HepG2 (cell line): ENCODE measurements around the gene FBXL4. TPM values are rescaled to one million over a fixed set of nuclear protein-coding genes. Genes with fewer than 3 reads are reported as not detected.

Experiments
- ATAC-seq: fragments of 200-7000 bp; cut with Tn5 transposase; 3 replicates; pipeline ENCODE4 v1.9.1; 2020; ENCODE audit warnings: mild to moderate bottlenecking, moderate library complexity
- BruUV-seq: library from RNA; stranded (reverse); fragments of 400-500 nt; replicated peaks from 2 replicates; lab custom pipeline; 2021; lab: Mats Ljungman, UMichigan
- CTCF ChIA-PET: fragments of 300-600 bp; formaldehyde crosslinking; extraction: SDS; loops from one replicate; lab custom pipeline; 2021; ENCODE audit warnings: low total read pairs, inconsistent platforms, low intra/inter-chr PET ratio; lab: Yijun Ruan, JAX
- POLR2A ChIA-PET: fragments of 350-600 bp; sonication (Branson Sonifier 250); formaldehyde crosslinking; loops from one replicate; lab custom pipeline; 2020; ENCODE audit warnings: antibody characterized with exemption, inconsistent platforms; lab: Yijun Ruan, JAX
- DNase-seq: peaks from one replicate; pipeline ENCODE4 v3.0.0-alpha.2; 2015; ENCODE audit warnings: low spot score
- FAIRE-seq: peaks from 3 replicates; lab custom pipeline; 2011; peaks lifted over from hg19 to GRCh38; lab: Jason Lieb, UNC
- H2AFZ ChIP-seq: one replicate; pipeline ENCODE4 v1.6.1; 2011; ENCODE audit warnings: low read length, inconsistent platforms
- H3K27ac ChIP-seq: fragments of 300-600 bp; 3 replicates; pipeline ENCODE4 v1.8.0; 2011; ENCODE audit warnings: mixed run types, mild to moderate bottlenecking, mixed read lengths, low read length, inconsistent platforms; ENCODE audit not compliant: insufficient read depth; ENCODE audit errors: extremely low read length
- H3K27me3 ChIP-seq, 2 experiments: fragments of 200-600 bp in 1 of 2; 2 replicates in 1 of 2; 3 replicates in 1 of 2; pipeline versions ENCODE4 v1.6.0 to v1.8.0; 2011; ENCODE audit warnings: low read length in 2 of 2, mild to moderate bottlenecking in 2 of 2, moderate library complexity in 2 of 2, inconsistent platforms in 1 of 2; ENCODE audit not compliant: insufficient read depth in 2 of 2, control insufficient read depth in 1 of 2
- H3K36me3 ChIP-seq, 2 experiments: fragments of 200-600 bp in 1 of 2; replicated peaks in 1 of 2; 2 replicates in 1 of 2; 3 replicates in 1 of 2; pipeline versions ENCODE4 v1.5.1 to v1.8.0; 2011; ENCODE audit warnings: low read length in 2 of 2, inconsistent platforms in 1 of 2; ENCODE audit not compliant: insufficient read depth in 2 of 2, control insufficient read depth in 1 of 2
- H3K4me1 ChIP-seq: 2 replicates; pipeline ENCODE4 v1.5.1; 2012; ENCODE audit warnings: low read length, inconsistent platforms; ENCODE audit not compliant: insufficient read depth
- H3K4me2 ChIP-seq: 2 replicates; pipeline ENCODE4 v1.6.0; 2011; ENCODE audit warnings: low read depth, low read length, inconsistent platforms
- H3K4me3 ChIP-seq, 3 experiments: fragments of 200-600 bp in 1 of 3; sonication (generic), shearing (Covaris generic) in 1 of 3; replicated peaks in 1 of 3; 2 replicates each; pipeline ENCODE4 v1.5.1; 2011 to 2016; ENCODE audit warnings: low read length in 3 of 3, inconsistent platforms in 2 of 3, low read depth in 2 of 3, mild to moderate bottlenecking in 2 of 3, control low read depth in 1 of 3, mixed read lengths in 1 of 3; ENCODE audit not compliant: insufficient read depth in 1 of 3
- H3K79me2 ChIP-seq: one replicate; pipeline ENCODE4 v1.6.1; 2011; ENCODE audit warnings: low read length, inconsistent platforms; ENCODE audit not compliant: insufficient read depth
- H3K9ac ChIP-seq: 2 replicates; pipeline ENCODE4 v1.6.0; 2011; ENCODE audit warnings: mild to moderate bottlenecking, low read depth, low read length, inconsistent platforms; ENCODE audit not compliant: insufficient read depth
- H3K9me3 ChIP-seq: 2 replicates; pipeline ENCODE4 v1.5.1; 2012; ENCODE audit warnings: mild to moderate bottlenecking, low read length
- H4K20me1 ChIP-seq: 2 replicates; pipeline ENCODE4 v1.6.0; 2011; ENCODE audit warnings: inconsistent platforms, mild to moderate bottlenecking, low read length, moderate library complexity; ENCODE audit not compliant: insufficient read depth
- FOXP1 ChIP-seq, 2 experiments: fragments of 450-650 bp in 1 of 2; IDR thresholded peaks; 2 replicates each; pipeline ENCODE4 v1.6.1; 2017 to 2018; ENCODE audit warnings: antibody characterized with exemption in 1 of 2
- HNF1B ChIP-seq: sonication (generic); formaldehyde crosslinking; IDR thresholded peaks from 2 replicates; pipeline ENCODE4 v1.5.1; 2020; ENCODE audit warnings: mild to moderate bottlenecking, moderate library complexity, missing genetic modification reagents
- JUNB ChIP-seq: sonication (generic); formaldehyde crosslinking; IDR thresholded peaks from 2 replicates; pipeline ENCODE4 v1.8.0; 2022; ENCODE audit warnings: missing genetic modification reagents, mild to moderate bottlenecking, borderline replicate concordance
- MTF1 ChIP-seq: sonication (generic); formaldehyde crosslinking; IDR thresholded peaks from 2 replicates; pipeline ENCODE4 v1.5.0; 2020; ENCODE audit warnings: missing genetic modification reagents
- U2AF1 ChIP-seq: fragments of 200-400 bp; formaldehyde crosslinking; optimal IDR thresholded peaks from 2 replicates; pipeline ENCODE3; 2017; ENCODE audit warnings: mild to moderate bottlenecking, low read depth, low read length
- ZBTB39 ChIP-seq: sonication (generic); formaldehyde crosslinking; IDR thresholded peaks from 2 replicates; pipeline ENCODE4 v1.5.0; 2020; ENCODE audit warnings: missing genetic modification reagents
- ZNF503 ChIP-seq: sonication (generic); formaldehyde crosslinking; IDR thresholded peaks from 2 replicates; pipeline ENCODE4 v1.4.0; 2020; ENCODE audit warnings: missing genetic modification reagents
- ZNF558 ChIP-seq: sonication (generic); formaldehyde crosslinking; IDR thresholded peaks from 2 replicates; pipeline ENCODE4 v1.9.0; 2022; ENCODE audit warnings: mild to moderate bottlenecking, missing genetic modification reagents, borderline replicate concordance
- ZNF83 ChIP-seq: sonication (generic); formaldehyde crosslinking; IDR thresholded peaks from 2 replicates; pipeline ENCODE4 v1.4.0; 2020; ENCODE audit warnings: missing genetic modification reagents, mild to moderate bottlenecking, borderline replicate concordance
- WGBS: methylation state at CpG from one replicate; pipeline ENCODE4 v1.1.6; 2017; ENCODE audit warnings: low lambda C conversion rate; 5-methylcytosine and 5-hydroxymethylcytosine counted together
- in situ Hi-C: cut with HindIII; loops from 2 replicates; pipeline ENCODE4 v1.10.0; 2017; ENCODE audit warnings: low pct_unique_long_range_greater_than_20kb; ENCODE audit not compliant: extremely low pct_ligation_motif_present
- intact Hi-C: fragments of 100-400 bp; cut with micrococcal nuclease; formaldehyde crosslinking; loops from one replicate; pipeline ENCODE4 v1.10.0; 2022; ENCODE audit not compliant: unreplicated experiment
- polyA plus RNA-seq, 8 experiments: library from polyadenylated mRNA; depleted of rRNA in 3 of 8; stranded (reverse) in 7 of 8; unstranded in 1 of 8; fragments of >200 nt; fragmentation: Illumina TruSeq in 4 of 8; extraction: Trizol in 4 of 8; gene quantifications; 2 replicates each; pipeline versions ENCODE4 v1.2.1 to v1.2.3, GENCODE V29; 2011 to 2016; ENCODE audit warnings: low read depth in 4 of 8, missing spikeins in 1 of 8, mixed read lengths in 1 of 8; ENCODE audit not compliant: insufficient read depth in 1 of 8
- total RNA-seq, 5 experiments: library from RNA; depleted of rRNA; stranded (reverse); fragments of >200 nt; fragmentation: Illumina TruSeq; extraction: Trizol; gene quantifications; 2 replicates each; pipeline ENCODE4 v1.2.3, GENCODE V29; 2016; ENCODE audit warnings: low read depth in 1 of 5

FBXL4 gene
- total and polyA plus RNA-seq, 2 of the 13 experiments (the other 11 are each of a cell fraction or from before 2014, with no cell fraction given) = 13.2 to 17.6 TPM

GRCh38 chr6:98847416-98847778, 100.3 kb downstream of the FBXL4 start:
- POLR2A ChIA-PET = no interaction called here
- DNase-seq = no peak
- intact Hi-C loops (loop anchor here (5.0 kb wide), 4 partner anchors 95 to 1780 kb away; no protein-coding TSS in a partner anchor), in situ Hi-C loops (loop anchor here (25.0 kb wide), 5 partner anchors 265 to 1785 kb away; no protein-coding TSS in a partner anchor)
- Histone ChIP-seq H3K9ac (no peak overlapping the region), H3K4me2 (no peak overlapping the region), H2AFZ (no peak overlapping the region), H3K27me3 (peaks cover 2 to 32% of the 10 kb centered on the region in 2 experiments), H3K4me3 (no peak overlapping the region), H3K27ac (no peak overlapping the region), H3K9me3 (no peaks in the 10 kb centered on the region), H4K20me1 (peaks cover 4% of the 10 kb centered on the region; the same call in 1 of the 2 replicates), H3K4me1 (no peaks in the 10 kb centered on the region), H3K79me2 (no peaks in the 10 kb centered on the region), H3K36me3 (no peaks in the 10 kb centered on the region)
- BruUV-seq = no TSS peak
- FAIRE-seq = no peak
- WGBS = 57% methylated on average over 8 of the region's 11 CpGs
- TF ChIP-seq HNF1B (CRISPR knock-in tag) (no peak), FOXP1 (IDR thresholded peaks at IDR 0.05) (no peak), FOXP1 (CRISPR knock-in tag; IDR thresholded peaks at IDR 0.05) (no peak), ZNF503 (CRISPR knock-in tag) (no peak), MTF1 (CRISPR knock-in tag) (no peak), ZBTB39 (CRISPR knock-in tag) (no peak), JUNB (CRISPR knock-in tag) (no peak), ZNF83 (CRISPR knock-in tag) (no peak), U2AF1 (no peak), ZNF558 (CRISPR knock-in tag) (no peak)
- no peak for ATAC-seq
- CTCF ChIA-PET = no interaction called here
